NCI-H345 (cell line): Measurements from ENCODE around the gene CHMP2A.

Experiments
- DNase-seq: peaks from one replicate; lab custom pipeline; 2025; lab: John Stamatoyannopoulos, UW

The CHMP2A gene

DNA sequence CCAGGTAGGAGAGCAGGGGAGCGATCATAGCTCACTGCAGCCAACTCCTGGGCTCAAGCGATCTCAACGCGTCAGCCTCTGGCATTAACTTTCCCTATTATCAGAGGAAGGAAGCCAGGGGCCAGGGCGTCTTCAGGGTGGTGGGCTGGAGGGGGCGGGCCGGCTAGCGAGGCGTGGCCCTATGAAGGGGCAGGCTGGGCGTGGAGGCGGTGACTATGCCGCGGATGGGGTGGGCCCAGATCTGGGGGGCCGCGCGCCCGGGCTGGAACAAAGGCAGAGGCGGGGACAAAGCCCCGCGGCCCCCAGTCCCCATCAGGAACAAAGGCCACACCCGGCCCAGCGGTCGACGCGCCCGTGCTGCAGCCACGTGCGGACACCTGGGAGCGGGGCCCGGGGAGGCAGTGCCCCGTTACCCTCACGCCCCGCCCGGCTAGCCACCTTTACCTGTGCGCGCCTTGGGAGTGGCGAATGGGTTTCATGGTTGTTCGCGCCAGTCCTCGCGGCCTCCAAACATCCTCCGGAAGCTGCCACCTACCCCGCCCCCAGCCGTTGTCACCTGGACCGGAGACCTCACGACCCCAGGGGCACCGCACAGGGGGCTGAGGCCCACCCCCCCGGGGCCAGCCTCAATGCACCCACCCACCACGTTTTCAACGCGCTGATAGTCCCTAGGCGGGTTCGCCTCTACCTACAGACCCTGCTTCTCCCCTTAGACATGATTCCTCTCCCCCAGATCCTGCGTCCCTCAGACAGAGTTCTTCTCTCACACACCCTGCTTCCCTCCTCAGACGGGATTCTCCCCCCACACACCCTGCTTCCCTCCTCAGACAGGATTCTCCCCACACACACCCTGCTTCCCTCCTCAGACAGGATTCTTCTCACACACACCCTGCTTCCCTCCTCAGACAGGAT is 16.4 kb downstream of the CHMP2A start:
- DNase-seq, result no peak

DNA sequence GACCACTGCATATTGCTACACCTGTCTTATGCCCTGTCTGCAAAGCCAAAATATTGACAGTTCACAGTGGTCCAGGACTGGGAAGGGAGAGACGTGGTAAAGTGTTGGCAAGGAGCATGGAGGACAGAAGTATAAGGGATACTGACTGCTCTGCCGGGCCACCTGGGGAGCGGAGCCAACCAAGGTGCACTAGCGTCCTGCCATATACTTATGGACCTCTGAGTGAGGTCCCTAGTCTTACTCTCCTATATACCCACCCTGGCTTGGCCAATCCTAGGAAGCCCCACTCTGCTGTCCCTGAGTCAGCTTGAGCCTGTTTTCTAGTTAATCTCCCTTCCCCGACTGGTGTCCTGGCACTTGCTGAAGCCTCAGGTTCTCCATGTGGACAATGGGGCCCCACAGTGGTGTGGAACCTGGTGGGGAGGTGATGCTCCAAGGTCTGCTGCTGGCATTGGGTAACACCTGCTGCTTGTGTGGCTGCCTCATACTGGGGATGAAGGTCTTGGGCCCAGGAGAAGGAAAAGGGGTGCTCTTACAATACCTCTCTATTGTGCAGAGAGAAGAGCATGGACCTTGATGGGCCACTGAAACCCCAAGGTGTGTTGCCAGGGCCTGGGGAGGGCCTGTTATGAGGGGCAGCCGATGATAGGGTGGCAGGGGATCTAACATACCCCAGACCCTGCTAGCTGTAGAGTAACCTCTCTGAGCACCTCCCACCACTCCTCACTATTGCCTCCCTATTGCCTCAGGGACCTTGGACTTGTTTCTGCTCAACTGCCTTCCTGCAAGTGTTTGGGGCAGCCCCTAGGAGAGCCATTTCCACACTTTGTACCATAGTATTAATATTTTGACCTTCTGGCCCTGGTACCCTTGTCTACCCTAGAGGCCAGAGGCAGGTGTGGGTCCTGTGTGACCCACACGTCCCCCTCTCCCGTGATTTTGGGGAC is 17.8 kb downstream of the CHMP2A start:
- no peak for DNase-seq

DNA sequence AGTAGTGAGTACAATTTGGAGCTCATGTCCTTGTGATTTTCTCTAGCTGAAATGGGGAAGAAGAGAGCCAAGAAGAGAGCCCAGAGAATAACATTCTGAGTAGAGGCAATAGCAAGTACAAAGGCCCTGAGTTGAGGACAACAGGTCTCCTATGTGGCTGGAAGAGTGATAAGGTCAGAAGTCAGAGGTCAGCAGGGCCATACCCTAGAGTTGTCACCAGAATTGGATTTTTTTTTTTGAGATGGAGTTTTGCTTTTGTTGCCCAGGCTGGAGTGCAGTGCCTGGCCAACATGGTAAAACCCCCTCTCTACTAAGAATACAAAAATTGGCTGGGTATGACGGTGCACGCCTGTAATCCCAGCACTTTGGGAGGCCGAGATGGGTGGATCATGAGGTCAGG is 19.0 kb downstream of the CHMP2A start:
- DNase-seq, result no peak

DNA sequence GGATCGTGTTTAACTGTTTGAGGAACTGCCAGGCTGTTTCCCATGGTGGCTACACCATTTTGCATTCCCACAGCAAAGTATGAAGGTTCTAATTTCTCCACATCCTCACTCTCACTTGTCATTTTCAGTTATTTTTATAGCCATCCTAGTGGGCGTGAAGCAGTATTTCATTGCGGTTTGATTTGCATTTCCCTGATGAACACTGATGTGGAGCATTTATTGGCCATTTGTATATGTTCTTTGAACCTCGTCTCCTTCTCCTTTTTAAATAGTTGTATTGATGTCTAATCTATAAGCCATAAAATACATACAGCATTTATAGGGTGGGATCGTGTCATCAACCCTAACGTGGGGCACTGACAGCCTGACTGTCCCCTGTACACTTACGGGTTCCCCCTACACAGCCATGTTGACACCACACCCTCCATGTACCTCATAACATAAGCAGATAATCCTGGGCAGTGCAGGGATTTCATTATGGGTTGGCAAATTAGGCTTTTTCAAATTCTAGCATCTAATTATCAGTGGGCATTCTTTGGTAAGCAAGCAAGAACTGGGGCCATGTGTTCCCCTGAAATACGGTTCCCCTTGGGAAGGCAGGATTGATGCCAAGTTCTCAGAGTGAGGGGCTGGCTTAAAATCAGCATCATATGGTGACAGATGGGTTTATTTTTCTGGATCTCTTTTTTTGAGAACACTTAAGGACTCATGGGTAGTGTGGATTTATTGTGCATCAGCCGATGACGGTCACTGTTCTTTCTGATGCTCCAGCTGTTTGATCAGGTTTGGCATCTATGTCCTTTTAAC is 23.7 kb downstream of the CHMP2A start:
- no peak for DNase-seq

DNA sequence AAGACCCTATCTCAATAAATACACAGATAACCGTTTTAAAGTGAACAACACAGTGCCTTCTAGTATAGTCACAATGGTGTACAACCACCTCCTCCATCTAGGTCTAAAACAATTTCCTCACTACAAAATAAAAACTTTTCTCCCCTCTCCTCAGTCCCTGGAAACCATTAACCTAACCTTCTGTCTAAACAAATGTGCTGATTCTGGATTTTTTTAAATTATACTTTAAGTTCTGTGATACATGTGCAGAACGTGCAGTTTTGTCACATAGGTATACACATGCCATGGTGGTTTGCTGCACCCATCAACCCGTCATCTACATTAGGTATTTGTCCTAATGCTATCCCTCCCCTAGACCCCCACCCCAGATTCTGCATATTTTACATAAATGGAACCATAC is 25.5 kb downstream of the CHMP2A start:
- DNase-seq, result no peak

DNA sequence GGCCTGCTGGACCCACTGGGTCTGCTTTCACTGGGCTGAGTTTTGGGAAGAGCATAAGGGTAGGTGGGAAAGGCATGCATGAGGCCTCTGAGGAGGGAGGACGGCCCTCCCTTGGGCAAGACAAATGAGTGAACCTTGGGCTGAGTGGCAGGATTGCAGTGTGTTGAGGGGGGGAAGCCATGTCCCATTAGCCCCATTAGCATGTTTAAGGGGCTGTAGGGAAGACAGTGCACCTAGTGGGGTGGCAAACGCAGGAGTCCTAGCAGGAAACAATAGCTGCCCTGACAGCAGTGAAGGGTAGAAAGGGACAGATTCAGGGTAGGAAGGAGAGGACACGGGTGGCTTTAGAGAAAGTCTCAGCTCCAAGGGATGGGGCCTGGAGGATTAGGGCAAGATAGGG is 32.2 kb downstream of the CHMP2A start:
- DNase-seq, result no peak

DNA sequence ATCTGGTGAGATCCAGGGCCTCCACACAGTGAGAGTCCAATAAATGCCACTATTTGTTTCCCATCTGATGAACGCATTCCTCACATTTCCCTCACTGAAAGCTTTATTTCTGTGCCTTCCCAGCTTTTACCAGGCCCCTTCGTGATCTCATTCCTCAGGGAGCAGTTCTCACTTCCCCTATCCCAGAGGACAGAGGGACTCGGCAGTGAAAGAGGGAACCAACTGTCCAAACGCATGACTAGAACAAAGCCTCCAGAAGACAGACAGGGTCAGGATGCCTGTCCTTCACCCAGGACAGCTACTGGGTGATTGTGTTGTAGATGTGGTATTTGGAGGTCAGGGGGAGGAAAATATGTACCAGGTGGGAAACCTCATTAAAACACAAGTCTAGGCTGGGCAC is 33.3 kb downstream of the CHMP2A start:
- DNase-seq, result no peak

DNA sequence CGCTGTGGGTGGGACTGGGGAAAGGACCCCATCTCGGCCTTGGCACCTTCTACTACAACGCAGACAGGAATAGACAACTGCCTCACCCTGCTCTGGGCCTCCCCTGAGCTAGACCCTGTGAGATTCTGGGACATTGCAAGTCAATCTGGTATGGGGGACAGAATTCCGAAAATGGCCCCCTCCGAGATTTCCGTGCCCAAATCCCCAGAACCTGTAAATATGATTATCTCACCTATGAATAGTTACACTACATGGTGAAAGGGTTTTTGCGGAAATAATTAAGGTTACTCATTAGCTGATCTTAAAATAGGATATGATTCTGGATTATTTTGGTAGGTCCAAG is 34.7 kb downstream of the CHMP2A start:
- DNase-seq, result no peak

DNA sequence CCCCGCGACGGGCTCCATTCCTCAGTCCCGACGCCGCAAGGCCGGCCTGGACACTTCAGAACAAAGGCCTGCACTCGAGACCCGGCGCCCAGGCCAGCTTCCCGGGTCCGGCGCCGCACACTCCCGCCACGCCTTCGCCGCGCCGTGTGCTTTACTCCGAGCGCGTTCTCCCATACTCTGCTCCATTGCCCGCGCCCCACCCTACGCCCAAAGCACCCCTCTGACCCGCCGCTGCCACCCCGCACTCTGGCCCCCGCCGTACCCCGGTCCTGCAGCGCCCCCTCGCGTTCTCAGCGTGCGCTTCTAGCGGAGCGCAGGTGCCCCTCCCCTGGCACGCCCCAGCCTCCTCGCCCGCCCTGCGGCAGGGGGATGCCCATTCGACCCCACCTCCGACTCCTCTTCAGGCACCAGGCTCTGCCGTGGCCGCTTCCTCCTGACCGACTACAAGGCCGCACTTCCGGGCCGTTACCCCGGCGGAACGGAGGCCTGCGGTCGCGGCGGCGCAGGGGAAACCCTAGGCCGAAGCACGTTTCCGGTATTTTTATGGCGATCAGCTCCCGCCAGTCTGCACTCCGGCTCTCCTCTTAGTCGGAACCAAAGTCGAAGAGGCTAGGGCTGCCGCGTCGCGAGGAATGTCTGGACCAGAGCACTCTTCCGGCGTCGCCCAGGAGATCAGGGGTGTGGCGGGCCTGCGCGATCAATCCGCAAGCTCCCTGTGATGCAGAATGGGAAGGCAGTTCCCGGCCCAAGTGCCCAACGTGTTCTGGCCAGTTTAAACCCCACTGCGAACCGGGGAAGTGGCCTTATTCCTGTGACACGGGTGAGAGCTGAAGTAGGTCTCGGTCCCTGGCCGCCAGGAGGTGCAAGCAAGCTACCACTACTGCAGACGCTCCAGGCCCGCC is 35.3 kb downstream of the CHMP2A start, which contains the start of gene ZBTB45:
ZBTB45 (minus strand) TSS at position 456 of the 902 bp plus-strand sequence. CDS start 2,137 bp downstream, outside the sequence.
- peak; percentile 92 for DNase-seq

DNA sequence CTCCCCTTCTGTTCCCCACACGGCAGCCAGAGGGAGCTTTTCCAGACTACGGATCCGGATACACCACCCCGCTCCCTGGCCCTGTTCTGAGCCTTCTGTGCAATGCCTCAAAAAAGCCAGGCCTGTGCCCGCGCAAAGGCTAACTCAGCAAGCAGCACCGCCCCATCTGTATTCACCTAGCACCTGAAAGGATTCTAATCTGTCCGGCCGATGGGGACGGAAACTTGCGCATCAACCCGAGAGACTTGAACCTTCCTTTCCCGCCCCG is 35.9 kb downstream of the CHMP2A start:
- DNase-seq, result peak; percentile 49

DNA sequence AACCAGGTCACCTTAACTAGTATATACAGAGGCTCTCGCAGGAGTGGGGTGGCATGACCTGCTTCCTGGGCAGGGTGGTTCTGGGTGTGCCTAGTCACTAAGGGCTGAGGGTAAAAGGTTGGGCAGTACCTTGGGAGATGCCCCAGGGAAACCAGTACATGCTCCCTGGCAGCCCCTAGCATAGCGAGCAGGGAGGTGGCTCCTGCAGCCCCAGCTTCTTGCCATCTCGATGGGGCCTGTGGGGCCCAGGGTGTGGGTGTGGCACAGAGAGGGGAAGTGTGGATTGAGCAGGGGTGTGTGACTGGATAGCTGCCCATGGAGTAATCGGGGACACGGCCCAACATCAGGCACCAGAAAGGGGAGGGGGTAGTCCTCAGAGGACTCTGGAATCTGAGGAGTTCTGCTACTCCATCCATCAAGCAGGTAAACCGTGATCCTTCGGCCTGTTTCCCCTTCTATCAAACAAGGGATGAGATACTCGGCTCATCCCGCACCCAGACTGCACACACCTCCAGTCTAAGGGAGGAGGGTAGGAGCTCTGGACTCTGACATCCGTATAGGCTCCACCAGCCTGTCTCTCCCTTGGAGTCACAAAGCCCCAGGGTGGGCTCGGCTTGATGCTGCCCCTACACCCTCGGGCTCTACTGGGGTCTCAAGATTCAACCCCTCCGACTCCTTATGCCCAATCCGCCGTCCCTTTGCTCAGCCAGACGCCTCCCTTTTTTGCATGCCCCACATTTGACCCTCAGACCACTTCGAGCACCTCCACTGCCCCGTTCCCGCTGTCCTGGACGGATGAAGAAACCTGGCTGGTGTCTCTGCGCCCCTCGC is 36.4 kb downstream of the CHMP2A start:
- DNase-seq, result no peak

DNA sequence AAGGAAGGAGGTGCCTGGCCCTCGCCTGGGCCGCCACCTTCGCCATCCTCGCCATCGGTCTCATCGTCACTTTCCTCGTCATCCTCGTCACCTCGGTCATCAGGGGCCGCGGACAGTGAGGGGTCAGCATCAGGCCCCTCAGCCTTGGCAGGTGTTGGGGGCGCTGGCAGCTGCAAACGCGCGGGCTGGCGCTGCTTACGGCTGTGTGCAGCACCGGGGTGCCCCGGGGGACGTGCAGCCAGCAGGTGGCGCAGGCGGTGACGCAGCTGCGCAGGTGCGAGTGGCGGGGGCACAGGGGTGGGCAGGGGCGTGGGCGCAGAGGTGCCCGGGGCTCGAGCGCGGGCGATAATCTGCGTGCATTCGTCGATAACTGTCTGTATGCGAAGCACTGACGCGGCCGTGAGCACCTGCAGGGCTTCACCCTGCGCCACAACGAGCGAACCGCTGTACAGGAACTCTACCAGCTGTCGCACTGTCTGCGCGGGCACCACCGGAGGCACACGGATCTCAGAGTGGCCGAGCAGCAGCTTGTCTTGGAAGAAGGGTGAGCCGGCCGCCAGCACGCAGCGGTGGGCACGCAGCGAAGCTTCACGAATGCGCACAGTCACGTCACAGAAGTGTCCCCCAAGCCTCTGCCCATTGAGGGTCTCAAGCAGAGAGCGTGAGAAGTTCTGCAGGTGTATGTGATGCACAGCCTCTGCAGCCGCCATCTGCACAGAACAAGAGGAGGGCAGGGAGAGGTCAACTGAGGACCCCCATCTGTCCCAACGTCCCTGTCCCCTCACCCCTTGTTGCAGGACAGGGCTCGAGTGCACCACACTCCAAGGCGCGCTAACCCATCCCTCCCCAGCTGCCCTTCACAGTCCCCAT is 37.7 kb downstream of the CHMP2A start:
- DNase-seq, result no peak

DNA sequence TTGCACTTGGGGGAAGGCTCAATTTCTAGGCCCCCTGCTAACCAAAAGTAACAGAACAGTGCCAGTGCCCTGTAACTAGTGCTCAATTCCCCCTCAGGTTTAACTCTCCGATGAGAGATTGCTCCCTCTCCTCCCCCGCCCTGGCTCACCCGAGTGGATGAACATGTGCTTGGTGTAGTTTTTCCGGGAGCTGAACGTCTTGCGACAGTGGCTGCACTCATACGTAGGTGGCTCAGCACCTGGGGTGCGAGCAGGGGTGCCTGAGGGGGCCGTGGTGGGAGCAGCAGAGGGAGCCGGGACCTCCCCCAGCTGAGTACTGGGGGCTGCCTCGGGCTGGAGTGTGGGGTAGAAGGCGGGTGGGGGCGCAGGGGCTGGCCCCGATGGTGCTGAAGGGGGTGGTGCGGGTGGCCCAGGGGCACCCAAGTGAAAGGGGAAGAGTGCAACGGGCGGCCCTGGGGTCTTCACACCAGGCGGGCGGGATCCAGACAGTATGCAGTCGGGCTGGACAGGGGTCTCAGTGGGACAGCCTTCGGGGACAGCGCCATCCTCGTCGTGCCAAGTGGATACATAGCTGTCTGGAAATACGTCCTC is 38.6 kb downstream of the CHMP2A start:
- DNase-seq, result no peak

DNA sequence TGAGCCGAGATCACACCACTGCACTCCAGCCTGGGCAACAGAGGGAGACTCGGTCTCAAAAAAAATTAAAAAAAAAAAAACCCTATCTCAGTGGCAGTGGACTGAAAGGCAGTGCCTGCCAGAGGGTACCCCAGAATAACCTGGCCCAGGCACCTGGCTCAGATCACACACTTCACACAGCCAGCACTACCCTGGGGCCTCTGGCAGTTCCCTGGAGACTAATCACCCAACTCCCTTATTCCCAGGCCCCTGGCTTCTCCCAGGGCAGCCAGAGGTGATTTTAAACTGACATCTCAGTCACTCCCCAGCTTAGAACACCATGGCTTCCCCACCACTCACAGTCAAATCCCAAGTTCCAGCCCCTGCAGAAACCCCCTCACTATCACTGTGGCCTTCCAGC is 39.6 kb downstream of the CHMP2A start:
- DNase-seq, result no peak

DNA sequence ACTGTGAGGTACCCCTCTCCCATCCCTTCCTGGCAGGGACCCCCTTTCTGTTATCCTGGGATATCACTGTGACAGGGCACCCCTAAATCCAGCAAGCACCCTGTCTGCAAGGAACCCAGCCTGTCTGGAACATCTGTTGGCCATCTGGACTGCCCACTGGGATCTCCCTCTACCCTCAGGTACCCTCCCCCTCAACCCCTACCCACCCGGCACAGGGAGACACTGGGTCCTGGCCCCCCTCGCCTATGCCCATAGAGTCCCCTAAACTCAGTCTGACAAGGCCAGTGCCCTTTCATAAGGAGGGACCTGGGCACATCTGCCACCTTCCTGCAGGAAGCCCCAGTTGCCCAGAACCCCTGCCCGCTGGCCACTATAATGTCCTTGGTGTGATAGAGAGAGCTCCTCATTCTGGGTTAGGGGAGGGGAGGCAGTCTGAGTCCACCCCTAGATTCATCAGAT is 40.3 kb downstream of the CHMP2A start:
- no peak for DNase-seq

DNA sequence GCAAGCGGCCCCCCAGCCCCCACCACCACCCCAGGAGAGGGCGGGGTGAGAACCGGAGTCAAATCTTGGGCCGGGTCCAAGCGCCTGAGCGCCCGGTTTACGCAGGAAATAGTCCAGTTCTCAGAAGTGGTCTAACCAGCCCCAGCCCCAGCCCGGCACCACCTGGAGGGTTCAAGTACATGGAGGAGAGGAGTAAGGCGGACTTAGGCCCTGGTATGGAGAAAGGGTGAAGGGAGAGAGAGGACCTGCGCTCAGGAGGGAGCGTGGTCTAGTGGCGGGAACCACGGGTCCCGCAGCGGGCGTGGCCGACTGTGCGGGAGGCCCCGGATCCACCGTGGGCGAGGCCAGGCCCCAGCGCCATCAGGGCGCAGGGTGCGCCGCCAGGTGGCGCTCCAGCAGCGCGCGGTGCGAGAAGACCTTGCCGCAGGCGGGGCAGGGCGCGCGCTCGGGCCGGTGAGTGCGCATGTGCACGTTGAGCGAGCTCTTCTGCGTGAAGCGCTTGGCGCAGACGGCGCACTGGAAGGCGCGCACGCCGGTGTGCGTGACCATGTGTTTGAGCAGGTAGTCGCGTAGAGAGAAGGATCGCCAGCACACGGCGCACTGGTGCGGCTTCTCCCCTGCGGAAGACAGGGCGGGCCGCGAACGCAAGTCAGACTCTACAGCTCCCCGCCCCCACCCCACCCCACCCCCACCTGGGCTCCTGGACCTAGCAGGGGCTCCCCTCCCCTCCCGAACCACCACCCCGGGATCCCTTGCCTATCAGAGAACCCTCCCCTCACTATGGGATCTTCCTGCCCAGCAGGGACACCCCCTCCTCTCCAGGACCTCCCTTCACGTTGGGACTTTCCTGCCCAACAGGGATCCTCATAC is 41.0 kb downstream of the CHMP2A start:
- peak; percentile 91 for DNase-seq

DNA sequence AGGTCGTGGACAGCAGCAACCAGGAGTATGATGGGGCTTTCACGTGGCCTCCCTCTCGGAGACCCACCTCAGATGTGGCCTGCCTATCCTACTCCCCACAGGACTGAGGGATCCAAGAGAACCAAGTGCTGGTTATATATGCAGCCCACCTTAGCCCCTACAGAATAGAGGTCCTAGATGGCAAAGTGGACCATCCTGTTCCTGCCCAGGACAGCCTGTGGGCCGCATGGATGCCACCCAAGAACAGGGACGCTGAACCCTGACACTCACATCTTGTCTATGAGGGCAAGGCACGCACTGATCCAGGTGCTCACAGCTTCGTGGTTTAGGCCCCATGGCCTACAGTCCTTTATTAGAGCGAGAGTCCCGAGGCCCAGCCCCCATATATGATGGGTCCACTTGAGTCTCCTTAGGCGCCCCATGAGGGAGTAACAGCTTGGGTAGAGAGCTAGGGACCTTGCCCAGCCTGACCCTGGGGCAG is 41.7 kb downstream of the CHMP2A start:
- no peak for DNase-seq
